GM12892 (cell line): ENCODE data around the gene EGFL8.
A peak's percentile ranks its signal among the peaks of the same experiment; 100 is the strongest.
"Not testable (repeated sequence)": the region's sequence is repeated elsewhere in the genome, so short reads cannot be mapped to it uniquely, and the experiment has no call there.

Experiments
- DNase-seq: peaks from one replicate; pipeline ENCODE4 v3.0.0; 2011; ENCODE audit not compliant: insufficient read length
- FAIRE-seq: peaks from 2 replicates; lab custom pipeline; 2011; peaks lifted over from hg19 to GRCh38; lab: Jason Lieb, UNC
- POLR2A ChIP-seq: IDR thresholded peaks from 2 replicates; pipeline ENCODE4 v1.6.1; 2011; ENCODE audit warnings: low read depth, low read length, control low read depth
- POLR2AphosphoS5 ChIP-seq: IDR thresholded peaks from 2 replicates; pipeline ENCODE4 v1.6.1; 2011; ENCODE audit warnings: low read depth, low read length, control low read depth
- TAF1 ChIP-seq: IDR thresholded peaks from 2 replicates; pipeline ENCODE4 v1.6.1; 2011; ENCODE audit warnings: low read depth, mild to moderate bottlenecking, control low read depth, low read length, borderline replicate concordance

EGFL8 gene

GRCh38 chr6:32189069-32189741 is 24.8 kb downstream of the EGFL8 start:
- no peak for TF ChIP-seq POLR2A
- TF ChIP-seq TAF1: no peak
- no peak for TF ChIP-seq POLR2AphosphoS5
- DNase-seq (no peak), FAIRE-seq (no peak)

GRCh38 chr6:32189742-32190053 is 25.3 kb downstream of the EGFL8 start:
- DNase-seq: no peak
- TF ChIP-seq POLR2AphosphoS5: no peak
- TF ChIP-seq POLR2A: no peak
- no peak for TF ChIP-seq TAF1
- no peak for FAIRE-seq

- FAIRE-seq: peak; percentile 87
- peak; percentile 85 for DNase-seq
- peak; percentile 60 for TF ChIP-seq POLR2A
- peak; percentile 48; the same call in 1 of the 2 replicates for TF ChIP-seq POLR2AphosphoS5
- TF ChIP-seq TAF1: no peak
Measured at GRCh38 chr6:32190054-32190851, 25.9 kb downstream of the EGFL8 start, which contains the start of gene PBX2. Gene PBX2, minus strand, starts transcription at chr6:32190202. Its CDS starts 287 bp downstream, at chr6:32189915.

- DNase-seq (no peak), FAIRE-seq (peak; percentile 36)
- TF ChIP-seq POLR2AphosphoS5 (no peak), TAF1 (no peak), POLR2A (no peak)
Measured at GRCh38 chr6:32190911-32191677, 26.7 kb downstream of the EGFL8 start.

GRCh38 chr6:32191696-32192607 is 27.6 kb downstream of the EGFL8 start:
- FAIRE-seq: no peak
- no peak for DNase-seq
- TF ChIP-seq POLR2A (no peak), TAF1 (no peak), POLR2AphosphoS5 (peak; percentile 54; the same call in 1 of the 2 replicates)

GRCh38 chr6:32192608-32193039 is 28.2 kb downstream of the EGFL8 start, which contains the start of gene GPSM3:
Gene GPSM3, minus strand, starts transcription at chr6:32192643. Its CDS starts 130 bp downstream, at chr6:32192513.
- FAIRE-seq: peak; percentile 77
- TF ChIP-seq TAF1 (no peak), POLR2AphosphoS5 (no peak), POLR2A (no peak)
- no peak for DNase-seq

- not testable (repeated sequence) for DNase-seq, FAIRE-seq
Measured at GRCh38 chr6:32193096-32193495, 28.7 kb downstream of the EGFL8 start.

- FAIRE-seq (no peak), DNase-seq (no peak)
- no peak for TF ChIP-seq TAF1
- TF ChIP-seq POLR2A: no peak
- TF ChIP-seq POLR2AphosphoS5: no peak
Measured at GRCh38 chr6:32194388-32194787, 30.0 kb downstream of the EGFL8 start.

GRCh38 chr6:32194825-32195651 is 30.6 kb downstream of the EGFL8 start:
- TF ChIP-seq TAF1 (no peak), POLR2A (no peak), POLR2AphosphoS5 (no peak)
- DNase-seq (no peak), FAIRE-seq (no peak)

GRCh38 chr6:32195652-32195901 is 31.2 kb downstream of the EGFL8 start:
- no peak for TF ChIP-seq TAF1
- TF ChIP-seq POLR2AphosphoS5: no peak
- no peak for TF ChIP-seq POLR2A
- DNase-seq (peak; percentile 94), FAIRE-seq (peak; percentile 97)
